Measurements from ENCODE around the gene MSH5. TPM values are rescaled to one million over a fixed set of nuclear protein-coding genes. Genes with fewer than 3 reads are reported as not detected.

MSH5 gene
- total and polyA plus RNA-seq, 2 of the 13 experiments (the other 11 are each of a cell fraction or from before 2014, with no cell fraction given): 10.2 to 38.7 TPM

DNA sequence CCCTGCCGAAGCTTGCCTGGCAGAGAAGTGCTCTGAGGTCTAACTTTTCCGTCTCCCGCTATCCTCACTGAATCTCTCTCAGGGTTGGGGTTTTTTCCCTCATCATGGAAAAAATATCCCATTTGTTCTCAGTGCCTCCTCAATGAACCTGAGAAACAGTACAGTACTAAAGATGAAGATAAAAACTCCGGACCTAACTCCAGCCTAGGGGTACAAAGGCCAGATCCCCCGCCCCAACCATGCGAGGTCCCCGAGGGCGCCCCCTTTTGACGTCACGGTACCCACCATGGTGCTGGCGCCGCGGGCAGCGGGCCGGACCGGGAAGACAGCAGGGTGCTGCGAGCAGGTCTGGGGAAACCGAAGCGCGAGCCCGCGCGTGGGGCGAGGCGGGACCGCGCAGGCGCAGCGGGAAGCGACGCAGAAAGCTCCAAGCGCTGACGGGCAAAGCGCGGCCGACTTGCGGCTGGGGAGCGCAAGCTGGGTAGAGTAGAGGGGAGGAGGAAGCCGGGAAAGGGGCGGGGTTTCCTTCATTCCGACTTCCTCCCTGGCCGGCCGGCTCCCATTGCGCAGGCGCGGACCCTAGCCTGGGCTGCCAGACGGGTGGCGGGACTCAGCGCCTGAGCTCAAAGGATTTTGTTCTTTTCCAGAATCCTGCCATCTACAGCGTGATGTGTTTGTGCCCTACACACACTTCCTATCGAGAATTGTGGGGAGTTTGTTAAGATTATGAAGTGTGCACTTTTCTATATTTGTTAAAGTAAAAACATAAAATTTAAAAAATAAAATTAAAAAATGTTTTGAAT is 66.9 kb downstream of the MSH5 start, which contains the start of gene LSM2 (continued):
- TF ChIP-seq TBX2 (CRISPR knock-in tag; IDR thresholded peaks at IDR 0.05; ENCODE audit: borderline replicate concordance): peak; percentile 86; the same call in 1 of the 2 replicates
- TF ChIP-seq KDM4B (CRISPR knock-in tag; IDR thresholded peaks at IDR 0.05): peak; percentile 47
- TF ChIP-seq GTF3A (CRISPR knock-in tag; conservative IDR thresholded peaks at IDR 0.05): peak; percentile 97; the same call in 1 of the 2 replicates
- no peak for TF ChIP-seq FOXJ3 (CRISPR knock-in tag; IDR thresholded peaks at IDR 0.05; ENCODE audit: borderline replicate concordance)
- TF ChIP-seq NRL (CRISPR knock-in tag; IDR thresholded peaks at IDR 0.05; ENCODE audit: borderline replicate concordance): peak; percentile 92
- TF ChIP-seq REST (IDR thresholded peaks at IDR 0.05; ENCODE audit: borderline replicate concordance in 1 of 2, low read depth in 1 of 2, low read length in 2 of 2): peak in 1 of 2 experiments; percentile 73; a peak in 2 of 4 replicates
- TF ChIP-seq, protein P1, sequence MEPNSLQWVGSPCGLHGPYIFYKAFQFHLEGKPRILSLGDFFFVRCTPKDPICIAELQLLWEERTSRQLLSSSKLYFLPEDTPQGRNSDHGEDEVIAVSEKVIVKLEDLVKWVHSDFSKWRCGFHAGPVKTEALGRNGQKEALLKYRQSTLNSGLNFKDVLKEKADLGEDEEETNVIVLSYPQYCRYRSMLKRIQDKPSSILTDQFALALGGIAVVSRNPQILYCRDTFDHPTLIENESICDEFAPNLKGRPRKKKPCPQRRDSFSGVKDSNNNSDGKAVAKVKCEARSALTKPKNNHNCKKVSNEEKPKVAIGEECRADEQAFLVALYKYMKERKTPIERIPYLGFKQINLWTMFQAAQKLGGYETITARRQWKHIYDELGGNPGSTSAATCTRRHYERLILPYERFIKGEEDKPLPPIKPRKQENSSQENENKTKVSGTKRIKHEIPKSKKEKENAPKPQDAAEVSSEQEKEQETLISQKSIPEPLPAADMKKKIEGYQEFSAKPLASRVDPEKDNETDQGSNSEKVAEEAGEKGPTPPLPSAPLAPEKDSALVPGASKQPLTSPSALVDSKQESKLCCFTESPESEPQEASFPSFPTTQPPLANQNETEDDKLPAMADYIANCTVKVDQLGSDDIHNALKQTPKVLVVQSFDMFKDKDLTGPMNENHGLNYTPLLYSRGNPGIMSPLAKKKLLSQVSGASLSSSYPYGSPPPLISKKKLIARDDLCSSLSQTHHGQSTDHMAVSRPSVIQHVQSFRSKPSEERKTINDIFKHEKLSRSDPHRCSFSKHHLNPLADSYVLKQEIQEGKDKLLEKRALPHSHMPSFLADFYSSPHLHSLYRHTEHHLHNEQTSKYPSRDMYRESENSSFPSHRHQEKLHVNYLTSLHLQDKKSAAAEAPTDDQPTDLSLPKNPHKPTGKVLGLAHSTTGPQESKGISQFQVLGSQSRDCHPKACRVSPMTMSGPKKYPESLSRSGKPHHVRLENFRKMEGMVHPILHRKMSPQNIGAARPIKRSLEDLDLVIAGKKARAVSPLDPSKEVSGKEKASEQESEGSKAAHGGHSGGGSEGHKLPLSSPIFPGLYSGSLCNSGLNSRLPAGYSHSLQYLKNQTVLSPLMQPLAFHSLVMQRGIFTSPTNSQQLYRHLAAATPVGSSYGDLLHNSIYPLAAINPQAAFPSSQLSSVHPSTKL (CRISPR knock-in tag; IDR thresholded peaks at IDR 0.05): peak; percentile 79; the same call in 1 of the 2 replicates
- TF ChIP-seq, protein P2, sequence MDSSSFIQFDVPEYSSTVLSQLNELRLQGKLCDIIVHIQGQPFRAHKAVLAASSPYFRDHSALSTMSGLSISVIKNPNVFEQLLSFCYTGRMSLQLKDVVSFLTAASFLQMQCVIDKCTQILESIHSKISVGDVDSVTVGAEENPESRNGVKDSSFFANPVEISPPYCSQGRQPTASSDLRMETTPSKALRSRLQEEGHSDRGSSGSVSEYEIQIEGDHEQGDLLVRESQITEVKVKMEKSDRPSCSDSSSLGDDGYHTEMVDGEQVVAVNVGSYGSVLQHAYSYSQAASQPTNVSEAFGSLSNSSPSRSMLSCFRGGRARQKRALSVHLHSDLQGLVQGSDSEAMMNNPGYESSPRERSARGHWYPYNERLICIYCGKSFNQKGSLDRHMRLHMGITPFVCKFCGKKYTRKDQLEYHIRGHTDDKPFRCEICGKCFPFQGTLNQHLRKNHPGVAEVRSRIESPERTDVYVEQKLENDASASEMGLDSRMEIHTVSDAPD (CRISPR knock-in tag; IDR thresholded peaks at IDR 0.05): peak; percentile 79; the same call in 1 of the 2 replicates
- peak; percentile 98 for TF ChIP-seq KDM2A (CRISPR knock-in tag; IDR thresholded peaks at IDR 0.05; ENCODE audit: borderline replicate concordance, low read depth)
- TF ChIP-seq ELF1 (CRISPR knock-in tag; IDR thresholded peaks at IDR 0.05): peak; percentile 82
- TF ChIP-seq, protein P3, sequence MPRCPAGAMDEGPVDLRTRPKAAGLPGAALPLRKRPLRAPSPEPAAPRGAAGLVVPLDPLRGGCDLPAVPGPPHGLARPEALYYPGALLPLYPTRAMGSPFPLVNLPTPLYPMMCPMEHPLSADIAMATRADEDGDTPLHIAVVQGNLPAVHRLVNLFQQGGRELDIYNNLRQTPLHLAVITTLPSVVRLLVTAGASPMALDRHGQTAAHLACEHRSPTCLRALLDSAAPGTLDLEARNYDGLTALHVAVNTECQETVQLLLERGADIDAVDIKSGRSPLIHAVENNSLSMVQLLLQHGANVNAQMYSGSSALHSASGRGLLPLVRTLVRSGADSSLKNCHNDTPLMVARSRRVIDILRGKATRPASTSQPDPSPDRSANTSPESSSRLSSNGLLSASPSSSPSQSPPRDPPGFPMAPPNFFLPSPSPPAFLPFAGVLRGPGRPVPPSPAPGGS (CRISPR knock-in tag; IDR thresholded peaks at IDR 0.05): peak; percentile 95
- TF ChIP-seq, protein P4, sequence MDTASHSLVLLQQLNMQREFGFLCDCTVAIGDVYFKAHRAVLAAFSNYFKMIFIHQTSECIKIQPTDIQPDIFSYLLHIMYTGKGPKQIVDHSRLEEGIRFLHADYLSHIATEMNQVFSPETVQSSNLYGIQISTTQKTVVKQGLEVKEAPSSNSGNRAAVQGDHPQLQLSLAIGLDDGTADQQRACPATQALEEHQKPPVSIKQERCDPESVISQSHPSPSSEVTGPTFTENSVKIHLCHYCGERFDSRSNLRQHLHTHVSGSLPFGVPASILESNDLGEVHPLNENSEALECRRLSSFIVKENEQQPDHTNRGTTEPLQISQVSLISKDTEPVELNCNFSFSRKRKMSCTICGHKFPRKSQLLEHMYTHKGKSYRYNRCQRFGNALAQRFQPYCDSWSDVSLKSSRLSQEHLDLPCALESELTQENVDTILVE (CRISPR knock-in tag; IDR thresholded peaks at IDR 0.05): peak; percentile 93
- peak; percentile 98 for TF ChIP-seq SAP130 (CRISPR knock-in tag; IDR thresholded peaks at IDR 0.05; ENCODE audit: low read depth)
- no peak for TF ChIP-seq ZNF550 (CRISPR knock-in tag; IDR thresholded peaks at IDR 0.05; ENCODE audit: borderline replicate concordance)
- peak; percentile 27; the same call in 1 of the 2 replicates for TF ChIP-seq GATA4 (IDR thresholded peaks at IDR 0.05; ENCODE audit: borderline replicate concordance, low read depth)
- peak; percentile 75; the same call in 1 of the 2 replicates for TF ChIP-seq PAX8 (CRISPR knock-in tag; IDR thresholded peaks at IDR 0.05; ENCODE audit: borderline replicate concordance)

Measured in HepG2 (cell line).